CD4-positive, alpha-beta T cell treated with Interleukin-17A for 4 hours (primary cell): ENCODE measurements around the gene MOCOS.
A peak's percentile ranks its signal among the peaks of the same experiment; 100 is the strongest.

Experiments
- DNase-seq: peaks from one replicate; pipeline ENCODE4 v3.0.0-alpha.2; 2020; ENCODE audit warnings: mixed read lengths

Gene MOCOS

GRCh38 chr18:36279001-36279400 is 91.7 kb downstream of the MOCOS start:
- no peak for DNase-seq

GRCh38 chr18:36281936-36282335 is 94.6 kb downstream of the MOCOS start:
- DNase-seq: no peak

GRCh38 chr18:36283448-36283847 is 96.2 kb downstream of the MOCOS start:
- no peak for DNase-seq

GRCh38 chr18:36284268-36284667 is 97.0 kb downstream of the MOCOS start:
- DNase-seq: no peak

- peak; percentile 52 for DNase-seq
Observed at GRCh38 chr18:36284671-36285295, 97.5 kb downstream of the MOCOS start.

- DNase-seq: no peak
Observed at GRCh38 chr18:36287653-36288052, 100.4 kb downstream of the MOCOS start.

- no peak for DNase-seq
Observed at GRCh38 chr18:36288689-36289088, 101.4 kb downstream of the MOCOS start.

GRCh38 chr18:36294031-36294430 is 106.7 kb downstream of the MOCOS start:
- DNase-seq: no peak

GRCh38 chr18:36295214-36295613 is 107.9 kb downstream of the MOCOS start:
- no peak for DNase-seq

GRCh38 chr18:36295880-36296301 is 108.6 kb downstream of the MOCOS start:
- DNase-seq: no peak

GRCh38 chr18:36296650-36297416 is 109.5 kb downstream of the MOCOS start:
- DNase-seq: no peak

- no peak for DNase-seq
Observed at GRCh38 chr18:36297417-36298125, 110.3 kb downstream of the MOCOS start, which contains the start of gene FHOD3. FHOD3 (plus strand) TSS chr18:36297713; CDS start chr18:36297836, 123 bp downstream.

- no peak for DNase-seq
Observed at GRCh38 chr18:36298126-36298741, 110.9 kb downstream of the MOCOS start.

- DNase-seq: no peak
Observed at GRCh38 chr18:36299015-36299414, 111.7 kb downstream of the MOCOS start.

GRCh38 chr18:36300211-36300610 is 112.9 kb downstream of the MOCOS start:
- no peak for DNase-seq

- DNase-seq: no peak
Observed at GRCh38 chr18:36301884-36302283, 114.6 kb downstream of the MOCOS start.

GRCh38 chr18:36302676-36303075 is 115.4 kb downstream of the MOCOS start:
- DNase-seq: no peak

GRCh38 chr18:36303211-36303844 is 116.0 kb downstream of the MOCOS start:
- no peak for DNase-seq

GRCh38 chr18:36304723-36305122 is 117.4 kb downstream of the MOCOS start:
- DNase-seq: no peak

GRCh38 chr18:36305375-36305774 is 118.1 kb downstream of the MOCOS start:
- no peak for DNase-seq

- no peak for DNase-seq
Observed at GRCh38 chr18:36307513-36307912, 120.2 kb downstream of the MOCOS start.

GRCh38 chr18:36308711-36309435 is 121.6 kb downstream of the MOCOS start:
- no peak for DNase-seq
